HT1080 (cell line): ENCODE results near the gene C1orf35. TPM values are rescaled to one million over a fixed set of nuclear protein-coding genes. Genes with fewer than 3 reads are reported as not detected.
A peak's percentile ranks its signal among the peaks of the same experiment; 100 is the strongest.

ENCODE experiments used
- DNase-seq: peaks from one replicate; pipeline ENCODE4 v3.0.0-alpha.2; 2015; ENCODE audit warnings: low read depth
- small RNA-seq: library from RNA; depleted of rRNA; stranded (forward); fragments of <200 nt; gene quantifications from one replicate; pipeline ENCODE3, GENCODE V24; 2014
- total RNA-seq: library from RNA; depleted of rRNA; stranded (reverse); fragments of >200 nt; shearing (Covaris generic); gene quantifications from 2 replicates; pipeline ENCODE4 v1.2.3, GENCODE V29; 2014; rRNA removed

Gene C1orf35
- total RNA-seq, 1 experiment from 2014 or later = 19.7 TPM

- no peak for DNase-seq
Measured at GRCh38 chr1:228064296-228064695, 38.8 kb downstream of the C1orf35 start.

- no peak for DNase-seq
Measured at GRCh38 chr1:228063251-228064191, 39.6 kb downstream of the C1orf35 start.

GRCh38 chr1:228062812-228063211, 40.3 kb downstream of the C1orf35 start:
- no peak for DNase-seq

- no peak for DNase-seq
Measured at GRCh38 chr1:228062085-228062791, 40.9 kb downstream of the C1orf35 start.

GRCh38 chr1:228061411-228062084, 41.6 kb downstream of the C1orf35 start:
- DNase-seq = no peak

GRCh38 chr1:228060458-228061190, 42.5 kb downstream of the C1orf35 start:
- no peak for DNase-seq

GRCh38 chr1:228059634-228060457, 43.3 kb downstream of the C1orf35 start:
- peak; percentile 39 for DNase-seq

GRCh38 chr1:228058949-228059633, 44.0 kb downstream of the C1orf35 start:
- no peak for DNase-seq

GRCh38 chr1:228058172-228058948, 44.8 kb downstream of the C1orf35 start:
- no peak for DNase-seq

Small RNA genes lying within 50 kb of the gene (small RNA-seq; reads per million reads assigned to genes)
- not detected for gene AL359510.1

Other genes with a start within 250 kb of the C1orf35 start
- gene WNT9A, start 155.4 kb downstream of the C1orf35 start, total RNA-seq = 0.33 and 0.68 TPM in 2 replicates
- gene WNT3A, start 96.3 kb downstream of the C1orf35 start, total RNA-seq = not detected in 2 replicates
- gene ARF1, start 20.6 kb downstream of the C1orf35 start, total RNA-seq = 240 and 355 TPM in 2 replicates
- gene MRPL55, start 6.0 kb upstream of the C1orf35 start, total RNA-seq = 53.8 and 73.2 TPM in 2 replicates
- 208 and 294 TPM in 2 replicates for gene GUK1, start 37.0 kb upstream of the C1orf35 start, total RNA-seq
- gene GJC2, start 46.6 kb upstream of the C1orf35 start, total RNA-seq = 0.10 and 0.31 TPM in 2 replicates
- 6.1 and 8.4 TPM in 2 replicates for gene IBA57, start 62.5 kb upstream of the C1orf35 start, total RNA-seq
- 0.66 and 2.3 TPM in 2 replicates for gene OBSCN, start 104.7 kb upstream of the C1orf35 start, total RNA-seq